ENCODE measurements around the gene CPSF4. TPM values are rescaled to one million over a fixed set of nuclear protein-coding genes. Genes with fewer than 3 reads are reported as not detected.
A peak's percentile ranks its signal among the peaks of the same experiment; 100 is the strongest.

Gene CPSF4
- polyA plus RNA-seq, 3 donors, result 11.6 to 56.3 (median 12.3) TPM

DNA sequence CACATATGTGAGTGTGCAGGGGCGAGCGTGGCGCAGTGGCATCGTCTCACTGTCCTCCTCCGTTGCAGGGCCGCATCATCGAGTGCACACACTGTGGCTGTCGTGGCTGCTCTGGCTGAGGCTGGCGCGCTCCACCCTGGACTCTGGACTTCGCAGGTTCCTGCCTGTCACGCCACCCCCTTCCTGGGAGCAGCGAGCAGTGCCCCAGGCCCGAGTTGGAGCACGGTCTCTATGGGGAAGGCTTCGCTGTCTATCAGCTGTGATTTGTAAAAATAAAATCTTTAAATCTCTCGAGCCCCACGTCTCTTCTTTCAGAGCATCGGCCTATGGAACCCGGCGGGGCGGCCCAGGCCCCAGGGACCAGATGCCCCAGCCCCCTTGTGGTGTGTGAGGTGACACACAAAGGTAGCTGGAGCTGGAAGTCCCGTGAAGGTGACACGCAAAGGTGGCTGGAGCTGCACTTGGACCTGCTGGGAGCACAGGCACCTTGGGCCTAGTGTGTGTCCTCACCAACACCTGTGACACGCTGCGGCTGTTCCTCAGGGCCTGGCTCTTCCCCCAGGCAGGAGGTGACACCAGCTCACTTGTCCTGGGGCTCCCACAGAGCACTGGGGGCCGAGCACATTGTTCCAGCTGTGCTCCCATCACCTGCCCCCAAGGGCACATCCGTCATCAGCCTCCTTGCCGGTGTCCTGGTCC lies 19.3 kb upstream of the CPSF4 start:
- Histone ChIP-seq H4K20me1 (ENCODE audit: insufficient read depth, low read length) (peaks cover 30% of the 10 kb centered on the region), H3K27me3 (ENCODE audit: control insufficient read depth in 2 of 2, insufficient read depth in 2 of 2, low read length in 2 of 2) (no peaks in the 10 kb centered on the region), H3K36me3 (replicated peaks in 1 of 2; ENCODE audit: control insufficient read depth in 1 of 2, insufficient read depth in 2 of 2, low read length in 2 of 2) (peaks cover 73 to 97% of the 10 kb centered on the region in 2 donors), H3K9me3 (replicated peaks in 1 of 2; ENCODE audit: control insufficient read depth in 1 of 2, insufficient read depth in 1 of 2, low read length in 2 of 2) (no peaks in the 10 kb centered on the region), H3K4me1 (ENCODE audit: control insufficient read depth in 1 of 2, insufficient read depth in 2 of 2, low read length in 2 of 2) (no peaks in the 10 kb centered on the region), H3K27ac (ENCODE audit: low read depth in 1 of 2, low read length in 2 of 2) (no peak overlapping the region), H2AFZ (ENCODE audit: insufficient read depth, low read depth, low read length, poor library complexity, severe bottlenecking) (no peak overlapping the region), H3K79me2 (ENCODE audit: insufficient read depth, low read length) (no peaks in the 10 kb centered on the region), H3K4me3 (replicated peaks in 1 of 3; ENCODE audit: low read depth in 2 of 3, low read length in 3 of 3) (no peak overlapping the region), H3K4me2 (replicated peaks; ENCODE audit: extremely low read depth, low read length, poor library complexity, severe bottlenecking) (no peak overlapping the region), H3K9ac (ENCODE audit: insufficient read depth, low read length, poor library complexity, severe bottlenecking) (no peak overlapping the region)
- Mint-ChIP-seq H3K4me3 (no peak overlapping the region), H3K9me3 (peaks cover 0 to 5% (median 2%) of the 10 kb centered on the region in 7 donors), H3K27me3 (ENCODE audit: low read depth in 3 of 3) (peaks cover 0 to 2% (median 0%) of the 10 kb centered on the region in 3 donors), H3K4me1 (no peaks in the 10 kb centered on the region), H3K36me3 (peaks cover 77 to 89% of the 10 kb centered on the region in 2 donors), H3K27ac (peak overlapping the region in 1 of 7 donors; percentile 54)
- DNase-seq, result no peak
- intact Hi-C loops (cut with micrococcal nuclease), result no loop called here
- 94% methylated on average over 24 of the region's 29 CpGs for WGBS (ENCODE audit: insufficient coverage)
- TF ChIP-seq, protein P1, sequence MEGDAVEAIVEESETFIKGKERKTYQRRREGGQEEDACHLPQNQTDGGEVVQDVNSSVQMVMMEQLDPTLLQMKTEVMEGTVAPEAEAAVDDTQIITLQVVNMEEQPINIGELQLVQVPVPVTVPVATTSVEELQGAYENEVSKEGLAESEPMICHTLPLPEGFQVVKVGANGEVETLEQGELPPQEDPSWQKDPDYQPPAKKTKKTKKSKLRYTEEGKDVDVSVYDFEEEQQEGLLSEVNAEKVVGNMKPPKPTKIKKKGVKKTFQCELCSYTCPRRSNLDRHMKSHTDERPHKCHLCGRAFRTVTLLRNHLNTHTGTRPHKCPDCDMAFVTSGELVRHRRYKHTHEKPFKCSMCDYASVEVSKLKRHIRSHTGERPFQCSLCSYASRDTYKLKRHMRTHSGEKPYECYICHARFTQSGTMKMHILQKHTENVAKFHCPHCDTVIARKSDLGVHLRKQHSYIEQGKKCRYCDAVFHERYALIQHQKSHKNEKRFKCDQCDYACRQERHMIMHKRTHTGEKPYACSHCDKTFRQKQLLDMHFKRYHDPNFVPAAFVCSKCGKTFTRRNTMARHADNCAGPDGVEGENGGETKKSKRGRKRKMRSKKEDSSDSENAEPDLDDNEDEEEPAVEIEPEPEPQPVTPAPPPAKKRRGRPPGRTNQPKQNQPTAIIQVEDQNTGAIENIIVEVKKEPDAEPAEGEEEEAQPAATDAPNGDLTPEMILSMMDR (IDR thresholded peaks at IDR 0.05), result no peak

DNA sequence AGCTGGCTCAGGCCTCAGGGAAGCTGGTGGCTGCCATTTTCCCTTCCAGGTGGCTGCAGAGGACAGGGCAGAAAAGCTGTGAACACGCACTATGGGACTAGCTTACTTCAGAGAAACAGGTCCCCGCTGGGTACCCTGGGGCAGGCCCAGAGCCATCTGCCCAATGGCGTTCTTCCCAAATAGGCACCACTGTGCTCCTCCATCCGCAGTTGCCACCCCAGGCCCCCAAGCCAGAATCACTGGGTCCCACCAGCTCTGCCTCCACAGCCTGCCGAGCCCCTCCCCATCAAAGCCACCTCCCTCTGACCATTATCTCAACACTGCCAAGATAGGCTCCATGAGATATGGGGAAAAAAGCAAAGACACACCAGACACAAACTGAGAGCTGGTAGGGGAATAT lies 18.5 kb upstream of the CPSF4 start:
- Histone ChIP-seq H3K79me2 (ENCODE audit: insufficient read depth, low read length) (no peaks in the 10 kb centered on the region), H3K4me2 (replicated peaks; ENCODE audit: extremely low read depth, low read length, poor library complexity, severe bottlenecking) (no peak overlapping the region), H3K27ac (ENCODE audit: low read depth in 1 of 2, low read length in 2 of 2) (no peak overlapping the region), H3K36me3 (replicated peaks in 1 of 2; ENCODE audit: control insufficient read depth in 1 of 2, insufficient read depth in 2 of 2, low read length in 2 of 2) (peaks cover 73 to 97% of the 10 kb centered on the region in 2 donors), H3K9ac (ENCODE audit: insufficient read depth, low read length, poor library complexity, severe bottlenecking) (no peak overlapping the region), H3K27me3 (ENCODE audit: control insufficient read depth in 2 of 2, insufficient read depth in 2 of 2, low read length in 2 of 2) (no peaks in the 10 kb centered on the region), H4K20me1 (ENCODE audit: insufficient read depth, low read length) (peaks cover 30% of the 10 kb centered on the region), H3K4me3 (replicated peaks in 1 of 3; ENCODE audit: low read depth in 2 of 3, low read length in 3 of 3) (no peak overlapping the region), H3K4me1 (ENCODE audit: control insufficient read depth in 1 of 2, insufficient read depth in 2 of 2, low read length in 2 of 2) (no peaks in the 10 kb centered on the region), H2AFZ (ENCODE audit: insufficient read depth, low read depth, low read length, poor library complexity, severe bottlenecking) (no peak overlapping the region), H3K9me3 (replicated peaks in 1 of 2; ENCODE audit: control insufficient read depth in 1 of 2, insufficient read depth in 1 of 2, low read length in 2 of 2) (no peaks in the 10 kb centered on the region)
- H3K27me3 Mint-ChIP-seq (ENCODE audit: low read depth in 3 of 3), result peaks cover 0 to 2% (median 0%) of the 10 kb centered on the region in 3 donors
- H3K27ac Mint-ChIP-seq, result peak overlapping the region in 1 of 7 donors; percentile 26
- no peak overlapping the region for H3K4me3 Mint-ChIP-seq
- peaks cover 0 to 1% (median 0%) of the 10 kb centered on the region in 7 donors for H3K9me3 Mint-ChIP-seq
- H3K4me1 Mint-ChIP-seq, result no peaks in the 10 kb centered on the region
- DNase-seq, result no peak
- peaks cover 77 to 89% of the 10 kb centered on the region in 2 donors for H3K36me3 Mint-ChIP-seq
- TF ChIP-seq, protein P1 (IDR thresholded peaks at IDR 0.05), result no peak
- 96% methylated on average over 4 of the region's 5 CpGs for WGBS (ENCODE audit: insufficient coverage)
- intact Hi-C loops (cut with micrococcal nuclease), result no loop called here
